HL-60 (cell line): ENCODE measurements around the gene ARHGEF12.

Source experiments
- DNase-seq, 2 experiments: peaks; one replicate each; pipeline ENCODE4 v3.0.0-alpha.2; 2010 to 2020; ENCODE audit warnings: low read depth in 1 of 2, low spot score in 1 of 2
- H3K27ac ChIP-seq: fragments of 250-450 bp; sonication (Bioruptor Pico); replicated peaks from 2 replicates; pipeline ENCODE4 v1.5.1; 2020; ENCODE audit warnings: mild to moderate bottlenecking, moderate library complexity
- H3K27me3 ChIP-seq: fragments of 250-450 bp; sonication (Bioruptor Pico); 2 replicates; pipeline ENCODE4 v1.5.1; 2021; ENCODE audit warnings: mild to moderate bottlenecking, moderate library complexity; ENCODE audit not compliant: insufficient read depth, poor library complexity, severe bottlenecking
- H3K4me3 ChIP-seq: replicated peaks from 2 replicates; pipeline ENCODE4 v1.5.1; 2011; ENCODE audit warnings: mild to moderate bottlenecking, control low read depth, low read length; ENCODE audit not compliant: insufficient read depth
- CTCF ChIP-seq: IDR thresholded peaks from one replicate; pipeline ENCODE4 v1.5.1; 2011; ENCODE audit warnings: low read length, control low read depth, inconsistent platforms; ENCODE audit not compliant: insufficient read depth
- GABPA ChIP-seq: IDR thresholded peaks from 2 replicates; pipeline ENCODE4 v1.6.1; 2012; ENCODE audit warnings: low read depth
- POLR2AphosphoS5 ChIP-seq: IDR thresholded peaks from 2 replicates; pipeline ENCODE4 v1.6.1; 2012; ENCODE audit warnings: low read depth
- REST ChIP-seq: IDR thresholded peaks from 2 replicates; pipeline ENCODE4 v1.6.1; 2012; ENCODE audit warnings: low read depth; ENCODE audit not compliant: insufficient replicate concordance
- SPI1 ChIP-seq: IDR thresholded peaks from 2 replicates; pipeline ENCODE4 v1.6.1; 2012; ENCODE audit warnings: low read depth, mild to moderate bottlenecking, borderline replicate concordance
- long read RNA-seq: library from polyadenylated mRNA; unstranded; transcript quantifications from one replicate; pipeline ENCODE4 v2.0.0, GENCODE V29; 2020

Gene ARHGEF12
- long read RNA-seq: 0 reads

- H3K27ac ChIP-seq: no peak within 1 kb of the TSS
- TF ChIP-seq REST: no peak
- TF ChIP-seq SPI1: no peak
- TF ChIP-seq CTCF: no peak
- TF ChIP-seq POLR2AphosphoS5: no peak
- TF ChIP-seq GABPA: no peak
- peak; percentile 29 to 81 for DNase-seq
- peaks cover 65% of the 10 kb centered on the region for H3K27me3 ChIP-seq
- H3K4me3 ChIP-seq: peak within 1 kb of the TSS; percentile 50
These were observed at the start of gene ARHGEF12 for GRCh38 chr11:120335908-120336640. ARHGEF12 (plus strand) TSS chr11:120336413; CDS start chr11:120337244, 831 bp downstream.

- TF ChIP-seq GABPA: no peak
- no peak for TF ChIP-seq REST
- TF ChIP-seq CTCF: no peak
- TF ChIP-seq SPI1: no peak
- TF ChIP-seq POLR2AphosphoS5: no peak
- Histone ChIP-seq H3K4me3 (no peak overlapping the region), H3K27me3 (peaks cover 14% of the 10 kb centered on the region), H3K27ac (no peak overlapping the region)
- no peak for DNase-seq
These were observed 48.2 kb upstream of the ARHGEF12 start for GRCh38 chr11:120288021-120288420.

- DNase-seq: peak; percentile 23 to 24
- TF ChIP-seq SPI1 (peak; percentile 88), GABPA (peak; percentile 78), REST (no peak), CTCF (no peak), POLR2AphosphoS5 (no peak)
- no peak overlapping the region for H3K27ac ChIP-seq
- H3K27me3 ChIP-seq: peaks cover 14% of the 10 kb centered on the region
- no peak overlapping the region for H3K4me3 ChIP-seq
These were observed 46.8 kb upstream of the ARHGEF12 start for GRCh38 chr11:120289426-120289825.
